Urinary bladder (tissue), 4 donors: ENCODE data around the gene FOXA1. TPM values are rescaled to one million over a fixed set of nuclear protein-coding genes. Genes with fewer than 3 reads are reported as not detected.

Experiments used
- DNase-seq: peaks from one replicate; pipeline ENCODE4 v3.0.0-alpha.2; 2015; ENCODE audit errors: extremely low spot score
- H3K27ac ChIP-seq: one replicate; pipeline ENCODE4 v1.5.1; 2013; ENCODE audit warnings: low read depth, mild to moderate bottlenecking, moderate library complexity
- H3K36me3 ChIP-seq: one replicate; pipeline ENCODE4 v1.6.1; 2013; ENCODE audit warnings: mild to moderate bottlenecking, moderate library complexity; ENCODE audit not compliant: insufficient read depth
- H3K4me1 ChIP-seq: one replicate; pipeline ENCODE4 v1.6.1; 2013; ENCODE audit warnings: mild to moderate bottlenecking, moderate library complexity; ENCODE audit not compliant: insufficient read depth
- H3K4me3 ChIP-seq: one replicate; pipeline ENCODE4 v1.5.1; 2013; ENCODE audit warnings: low read depth, low read length
- WGBS: extraction: QIAGEN DNeasy Blood & Tissue Kit; methylation state at CpG from one replicate; pipeline ENCODE4 v1.1.7; 2013; 5-methylcytosine and 5-hydroxymethylcytosine counted together
- polyA plus RNA-seq: library from polyadenylated mRNA; stranded (reverse); fragments of 200-250 nt; gene quantifications from one replicate; pipeline ENCODE4 v1.2.3, GENCODE V29; 2013
- total RNA-seq: library from RNA; depleted of rRNA; stranded (reverse); fragments of >200 nt; gene quantifications from one replicate; pipeline ENCODE4 v1.2.3, GENCODE V29; 2014
- donor health status: healthy with polysubstance abuse.
- donor health status: healthy.

Gene FOXA1
- total and polyA plus RNA-seq, 2 donors = 8.8 to 14.1 TPM

GRCh38 chr14:37597914-37598746 lies 3.1 kb upstream of the FOXA1 start:
- peak overlapping the region; percentile 28 for H3K4me3 ChIP-seq
- DNase-seq = no peak
- H3K36me3 ChIP-seq = no peaks in the 10 kb centered on the region
- no peaks in the 10 kb centered on the region for H3K4me1 ChIP-seq
- peak overlapping the region; percentile 34 for H3K27ac ChIP-seq
- WGBS = 4% methylated on average over 50 of the region's 50 CpGs

DNA sequence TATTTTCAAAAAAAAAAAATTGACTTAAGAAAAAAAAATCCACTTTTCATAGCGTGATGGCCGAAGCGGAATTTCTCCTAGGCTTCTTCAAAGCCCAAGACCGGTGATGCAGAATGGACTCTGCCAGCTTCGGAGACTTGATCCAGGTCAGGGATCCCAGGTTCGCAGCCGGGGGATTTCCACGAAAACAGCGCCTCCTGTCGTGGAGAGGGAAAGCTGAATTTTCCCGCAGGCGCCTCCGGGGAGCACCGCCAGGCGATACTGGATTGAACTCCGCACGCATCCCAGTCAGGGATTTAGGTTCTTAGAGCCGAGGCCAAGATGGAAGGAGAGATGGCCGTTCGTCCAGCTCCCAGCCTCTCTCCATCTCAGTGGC lies 2.5 kb upstream of the FOXA1 start:
- Histone ChIP-seq H3K4me3 (no peak overlapping the region), H3K27ac (no peak overlapping the region), H3K4me1 (no peaks in the 10 kb centered on the region), H3K36me3 (no peaks in the 10 kb centered on the region)
- DNase-seq = no peak
- 10% methylated on average over 20 of the region's 20 CpGs for WGBS

DNA sequence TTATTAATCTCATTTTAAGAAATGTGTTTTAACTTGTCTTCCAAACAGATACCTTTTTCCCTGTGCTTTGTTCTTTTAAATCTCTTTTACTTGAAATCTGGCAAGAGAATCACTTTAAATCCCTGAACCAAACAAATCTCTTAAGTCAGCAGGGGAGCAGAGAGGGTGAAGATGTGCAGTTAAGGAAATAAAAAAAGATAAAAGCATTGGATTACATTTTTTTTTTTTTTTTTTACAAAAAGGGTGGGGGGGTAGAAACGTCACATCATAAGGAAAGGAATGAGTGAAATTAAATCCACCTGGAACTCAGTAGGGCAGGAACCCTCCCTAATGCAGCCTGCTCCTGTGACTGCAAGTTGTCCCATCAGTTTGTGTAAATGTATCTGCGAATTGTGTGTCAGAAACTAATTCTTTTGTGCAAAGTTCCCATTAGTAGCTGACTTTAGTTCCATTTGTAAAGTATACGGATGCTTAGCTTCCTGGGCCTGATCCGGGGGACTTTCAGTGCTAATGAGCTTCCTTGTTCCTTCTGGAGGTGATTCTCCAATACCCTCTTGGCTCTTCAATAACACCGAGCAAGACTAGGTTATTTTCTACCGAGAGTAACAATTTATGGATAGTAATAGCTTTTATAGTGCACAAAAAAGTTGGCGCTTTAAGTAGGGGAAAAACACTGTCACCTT lies 1.9 kb upstream of the FOXA1 start:
- Histone ChIP-seq H3K4me1 (no peaks in the 10 kb centered on the region), H3K27ac (no peak overlapping the region), H3K36me3 (no peaks in the 10 kb centered on the region), H3K4me3 (no peak overlapping the region)
- no peak for DNase-seq
- 13% methylated on average over 7 of the region's 7 CpGs for WGBS

DNA sequence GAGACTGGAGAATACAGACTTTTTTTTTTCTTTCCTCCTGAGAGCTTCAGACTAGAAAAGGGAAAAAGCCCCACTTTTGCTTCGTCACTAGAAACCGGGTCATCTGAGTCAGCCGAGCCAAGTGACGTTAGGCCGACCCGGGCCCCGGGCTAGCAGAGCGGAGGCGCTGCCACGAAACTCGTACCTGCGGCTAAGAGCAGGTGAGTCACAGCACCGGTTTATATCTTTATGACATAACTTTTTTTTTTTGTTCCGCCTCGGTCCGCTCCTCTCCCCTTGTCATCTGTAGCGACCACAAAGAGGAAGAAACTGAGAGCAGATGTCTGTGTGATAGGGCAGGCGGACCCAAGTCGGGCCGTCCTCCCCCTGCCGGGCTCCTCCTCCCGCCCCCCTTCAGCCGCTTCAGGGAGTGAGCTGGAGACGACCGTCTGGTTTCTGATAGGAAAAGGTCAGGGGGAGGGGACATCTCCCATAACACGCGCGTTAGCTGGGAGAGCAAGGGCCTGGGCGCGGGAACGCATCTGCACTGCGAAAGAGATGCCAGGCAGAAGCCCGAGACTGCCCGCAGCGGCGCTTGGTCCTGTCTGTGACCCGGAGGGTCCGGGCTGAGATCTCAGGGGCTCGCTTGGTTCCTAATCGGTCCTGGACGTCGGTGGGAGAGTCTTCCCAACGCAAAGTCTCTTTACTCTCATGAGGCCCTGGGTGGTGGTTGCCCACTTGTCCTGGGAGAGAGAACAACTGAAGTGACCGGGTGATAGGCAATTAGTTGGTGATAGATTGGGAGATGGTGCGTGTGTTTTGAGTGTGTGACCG lies 966 bp upstream of the FOXA1 start:
- H3K27ac ChIP-seq = peak overlapping the region; percentile 92
- 5% methylated on average over 46 of the region's 46 CpGs for WGBS
- H3K4me1 ChIP-seq = no peaks in the 10 kb centered on the region

GRCh38 chr14:37594238-37594970 lies 645 bp downstream of the FOXA1 start:
- WGBS = 2% methylated on average over 56 of the region's 56 CpGs
- H3K4me1 ChIP-seq = no peaks in the 10 kb centered on the region
- H3K27ac ChIP-seq = peak overlapping the region; percentile 92
- H3K4me3 ChIP-seq = peak overlapping the region; percentile 52
- peak; percentile 93 for DNase-seq
- H3K36me3 ChIP-seq = no peaks in the 10 kb centered on the region

More for the DNA sequence above, 966 bp upstream of the FOXA1 start:
- Histone ChIP-seq H3K36me3 (no peaks in the 10 kb centered on the region), H3K4me3 (peak overlapping the region; percentile 52)
- DNase-seq = no peak

DNA sequence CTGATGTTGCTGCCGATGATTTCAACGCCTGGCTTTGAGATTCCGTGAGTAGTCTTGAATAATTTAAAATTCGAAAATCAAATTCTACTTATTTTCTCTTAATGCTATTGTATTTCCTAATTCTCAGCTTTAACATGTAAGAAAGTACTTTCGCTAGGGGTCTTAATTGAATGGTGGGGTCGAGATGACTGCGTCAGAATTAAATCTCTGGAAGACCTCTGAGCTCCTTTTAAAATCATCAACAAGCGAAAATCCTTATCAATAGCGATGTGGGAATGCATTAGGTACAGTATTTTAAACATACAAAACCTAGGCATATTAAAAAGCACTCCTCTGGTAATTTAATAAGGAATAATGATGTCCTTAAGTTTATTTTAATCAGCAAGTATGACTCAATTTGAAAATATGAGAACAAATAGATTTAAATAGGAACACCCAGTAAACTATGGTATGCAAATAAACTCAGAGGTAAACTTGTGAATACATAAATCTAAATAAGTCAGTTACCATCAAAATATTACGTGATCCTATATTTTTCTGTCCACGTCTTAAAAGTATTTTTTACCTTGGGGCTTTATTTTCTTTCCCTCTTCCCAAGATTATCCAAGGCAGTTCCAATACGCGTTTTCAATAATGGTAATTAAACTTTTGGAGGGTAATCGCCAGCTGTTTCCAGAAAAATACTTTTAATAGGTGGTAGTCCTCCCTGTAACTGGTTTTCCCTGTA lies 1.4 kb downstream of the FOXA1 start:
- Histone ChIP-seq H3K4me3 (peak overlapping the region; percentile 52), H3K4me1 (no peaks in the 10 kb centered on the region), H3K36me3 (no peaks in the 10 kb centered on the region), H3K27ac (no peak overlapping the region)
- 13% methylated on average over 14 of the region's 14 CpGs for WGBS
- DNase-seq = no peak

DNA sequence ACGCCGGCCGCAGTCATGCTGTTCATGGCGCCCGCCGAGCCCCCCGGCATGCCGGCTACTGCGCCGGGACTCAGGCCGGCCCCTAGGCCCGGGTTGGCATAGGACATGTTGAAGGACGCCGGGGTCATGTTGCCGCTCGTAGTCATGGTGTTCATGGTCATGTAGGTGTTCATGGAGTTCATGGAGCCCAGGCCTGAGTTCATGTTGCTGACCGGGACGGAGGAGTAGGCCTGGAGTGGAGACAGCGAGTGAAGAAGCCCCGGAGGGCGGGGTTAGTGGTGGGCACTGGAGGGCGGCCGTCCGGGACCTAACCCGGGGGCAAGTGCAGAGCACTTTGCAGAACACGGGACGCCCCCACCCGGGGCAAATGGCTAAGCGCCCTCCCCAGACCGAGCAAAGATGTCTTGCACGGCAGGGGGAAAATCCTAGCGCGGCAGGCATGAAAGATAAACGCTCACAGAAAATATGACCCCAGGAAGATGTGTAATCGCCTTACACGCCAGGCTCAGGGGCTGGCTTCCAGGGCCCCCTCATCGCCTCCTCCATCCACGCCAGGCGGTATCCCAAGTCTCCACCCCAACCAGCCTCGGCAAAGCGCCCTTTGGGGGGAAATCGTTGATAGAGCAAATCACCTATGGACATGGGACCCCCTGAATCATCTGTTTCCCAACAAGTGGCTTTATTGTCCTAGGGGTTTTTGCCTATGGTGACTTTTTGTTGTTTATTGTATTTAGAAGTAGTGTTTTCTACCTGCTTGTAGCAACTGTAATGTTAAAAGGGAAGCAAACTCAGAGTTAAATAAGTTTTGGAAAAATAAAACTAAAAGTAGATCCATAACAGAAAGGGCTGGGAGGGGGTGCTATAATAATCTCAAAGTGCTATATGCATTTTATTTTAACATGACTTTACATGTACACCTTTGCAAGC lies 2.3 kb downstream of the FOXA1 start:
- Histone ChIP-seq H3K27ac (peak overlapping the region; percentile 63), H3K36me3 (no peaks in the 10 kb centered on the region), H3K4me1 (no peaks in the 10 kb centered on the region), H3K4me3 (peak overlapping the region; percentile 40)
- WGBS = 5% methylated on average over 42 of the region's 42 CpGs
- no peak for DNase-seq

DNA sequence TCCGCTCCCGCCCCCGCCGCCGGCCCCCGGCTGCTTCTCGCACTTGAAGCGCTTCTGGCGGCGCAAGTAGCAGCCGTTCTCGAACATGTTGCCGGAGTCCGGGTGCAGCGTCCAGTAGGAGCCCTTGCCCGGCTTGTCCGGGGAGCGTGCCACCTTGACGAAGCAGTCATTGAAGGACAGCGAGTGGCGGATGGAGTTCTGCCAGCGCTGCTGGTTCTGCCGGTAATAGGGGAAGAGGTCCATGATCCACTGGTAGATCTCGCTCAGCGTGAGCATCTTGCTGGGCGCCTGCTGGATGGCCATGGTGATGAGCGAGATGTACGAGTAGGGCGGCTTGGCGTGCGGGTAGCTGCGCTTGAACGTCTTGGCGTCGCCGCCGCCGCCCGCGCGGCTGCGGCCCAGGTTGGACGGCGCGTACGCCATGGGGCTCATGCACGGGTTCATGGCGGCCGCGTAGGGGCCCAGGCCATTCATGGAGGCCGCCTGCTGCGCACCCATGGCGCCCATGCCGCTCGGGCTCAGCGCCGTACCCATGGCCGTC lies 3.0 kb downstream of the FOXA1 start:
- Histone ChIP-seq H3K4me3 (peak overlapping the region; percentile 40), H3K36me3 (no peaks in the 10 kb centered on the region), H3K4me1 (no peaks in the 10 kb centered on the region), H3K27ac (peak overlapping the region; percentile 35)
- 4% methylated on average over 58 of the region's 58 CpGs for WGBS
- no peak for DNase-seq

GRCh38 chr14:37591311-37591940 lies 3.6 kb downstream of the FOXA1 start:
- 4% methylated on average over 45 of the region's 45 CpGs for WGBS
- no peaks in the 10 kb centered on the region for H3K36me3 ChIP-seq
- peak overlapping the region; percentile 40 for H3K4me3 ChIP-seq
- peak overlapping the region; percentile 75 for H3K27ac ChIP-seq
- no peak for DNase-seq
- no peaks in the 10 kb centered on the region for H3K4me1 ChIP-seq

- Histone ChIP-seq H3K4me1 (no peaks in the 10 kb centered on the region), H3K27ac (no peak overlapping the region), H3K36me3 (no peaks in the 10 kb centered on the region), H3K4me3 (peak overlapping the region; percentile 17)
- DNase-seq = no peak
- WGBS = 10% methylated on average over 4 of the region's 4 CpGs
These were observed 4.5 kb downstream of the FOXA1 start for GRCh38 chr14:37590428-37591139.
